MCF 10A (cell line): Measurements from ENCODE around the gene ITPRIP. TPM values are rescaled to one million over a fixed set of nuclear protein-coding genes. Genes with fewer than 3 reads are reported as not detected.

Experiments
- BruUV-seq: library from RNA; stranded (reverse); fragments of 400-500 nt; replicated peaks from 2 replicates; lab custom pipeline; 2021; lab: Mats Ljungman, UMichigan
- CTCF ChIA-PET: fragments of 300-600 bp; sonication (Branson Sonifier 250); formaldehyde crosslinking; extraction: SDS; loops from one replicate; lab custom pipeline; 2021; ENCODE audit warnings: antibody characterized with exemption, inconsistent platforms; lab: Yijun Ruan, JAX
- POLR2A ChIA-PET: fragments of 300-600, 350-650 bp; sonication (Branson Sonifier 250); formaldehyde crosslinking; extraction: SDS; loops from one replicate; lab custom pipeline; 2020; ENCODE audit warnings: antibody characterized with exemption, inconsistent platforms; lab: Yijun Ruan, JAX
- DNase-seq: peaks from one replicate; pipeline ENCODE4 v3.0.0-alpha.2; 2018; ENCODE audit not compliant: unreplicated experiment
- H3K27ac Mint-ChIP-seq: one replicate; pipeline ENCODE4 v1.8.0; 2022; ENCODE audit warnings: mild to moderate bottlenecking, low read depth, mixed read lengths; ENCODE audit not compliant: unreplicated experiment
- H3K27me3 Mint-ChIP-seq: one replicate; pipeline ENCODE4 v1.8.0; 2022; ENCODE audit warnings: mixed read lengths; ENCODE audit not compliant: insufficient read depth, unreplicated experiment
- H3K36me3 Mint-ChIP-seq: one replicate; pipeline ENCODE4 v1.8.0; 2022; ENCODE audit warnings: mild to moderate bottlenecking, moderate library complexity, mixed read lengths; ENCODE audit not compliant: insufficient read depth, unreplicated experiment
- H3K4me1 Mint-ChIP-seq: one replicate; pipeline ENCODE4 v1.8.0; 2022; ENCODE audit warnings: mixed read lengths; ENCODE audit not compliant: insufficient read depth, unreplicated experiment
- H3K4me3 Mint-ChIP-seq: one replicate; pipeline ENCODE4 v1.8.0; 2022; ENCODE audit warnings: mild to moderate bottlenecking, moderate library complexity, mixed read lengths; ENCODE audit not compliant: unreplicated experiment
- H3K9me3 Mint-ChIP-seq: one replicate; pipeline ENCODE4 v1.8.0; 2022; ENCODE audit warnings: mixed read lengths; ENCODE audit not compliant: unreplicated experiment
- intact Hi-C: fragments of 100-400 bp; cut with micrococcal nuclease; formaldehyde crosslinking; loops from 2 replicates; pipeline ENCODE4 v1.14.1; 2022
- total RNA-seq: library from RNA; stranded (reverse); gene quantifications from 2 replicates; pipeline ENCODE4 v1.2.3, GENCODE V29; 2022
- TF ChIP-seq, protein P1 (sequence below): fragments of 200-600 bp; IDR thresholded peaks from one replicate; pipeline ENCODE4 v1.8.0; 2022; ENCODE audit warnings: antibody characterized with exemption, mild to moderate bottlenecking; ENCODE audit not compliant: unreplicated experiment

The ITPRIP gene
- total RNA-seq, 1 experiment from 2014 or later = 29.4 TPM

DNA sequence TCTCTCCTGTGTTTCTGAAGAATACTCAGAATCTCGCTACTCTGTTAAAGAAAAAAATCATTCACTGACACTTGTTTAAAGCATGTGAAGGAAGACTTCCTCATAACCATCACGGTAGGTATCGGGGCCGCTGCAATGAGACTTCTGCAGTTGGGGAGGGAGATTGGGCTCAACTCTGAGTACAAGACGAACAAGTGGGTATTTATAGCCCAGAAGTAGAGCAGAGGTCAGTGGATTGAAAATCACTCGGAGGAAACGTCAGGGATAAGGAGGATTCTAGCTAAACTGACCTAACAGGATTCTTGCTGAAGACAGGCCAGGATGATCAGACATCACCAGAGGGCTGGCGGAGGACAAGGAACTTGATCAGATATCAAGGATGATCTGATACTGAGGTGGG is 33.3 kb downstream of the ITPRIP start:
- peaks cover 42% of the 10 kb centered on the region for H3K4me1 Mint-ChIP-seq
- no peak for DNase-seq
- H3K9me3 Mint-ChIP-seq = peaks cover 6% of the 10 kb centered on the region

DNA sequence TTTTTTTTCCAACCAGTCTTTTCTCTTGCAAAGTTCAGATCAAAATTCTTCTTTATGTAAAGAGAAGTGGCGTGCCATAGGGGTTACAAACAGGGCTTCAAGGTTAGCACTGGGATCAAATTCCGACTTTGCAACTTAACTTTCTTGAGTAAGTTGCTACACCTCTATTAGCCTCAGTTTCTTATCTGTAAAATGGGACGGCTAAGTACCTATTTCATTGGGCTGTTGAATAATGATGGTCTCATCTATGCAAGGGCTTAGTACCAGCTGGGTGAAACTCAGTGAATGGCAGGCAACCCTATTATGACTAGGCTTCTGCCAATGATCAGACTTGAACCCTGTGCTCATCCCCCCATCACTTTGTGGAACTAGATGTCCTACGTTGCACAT is 33.9 kb downstream of the ITPRIP start:
- ChIA-PET CTCF (interaction anchor here (0.7 to 7.7 kb wide), 8 partner anchors 11 to 1601 kb away, joined by 3 to 165 read pairs (median 32); partner anchors contain the start of gene CFAP58), POLR2A (interaction anchor here (1.0 to 7.8 kb wide), 7 partner anchors 9 to 61 kb away, joined by 3 to 67 read pairs (median 12); partner anchors contain the start of genes GSTO2 and ITPRIP)
- peaks cover 6% of the 10 kb centered on the region for H3K9me3 Mint-ChIP-seq
- BruUV-seq = no TSS peak
- intact Hi-C loops = no loop called here
- no peak overlapping the region for H3K4me3 Mint-ChIP-seq
- peaks cover 47% of the 10 kb centered on the region for H3K36me3 Mint-ChIP-seq
- TF ChIP-seq, protein P1, sequence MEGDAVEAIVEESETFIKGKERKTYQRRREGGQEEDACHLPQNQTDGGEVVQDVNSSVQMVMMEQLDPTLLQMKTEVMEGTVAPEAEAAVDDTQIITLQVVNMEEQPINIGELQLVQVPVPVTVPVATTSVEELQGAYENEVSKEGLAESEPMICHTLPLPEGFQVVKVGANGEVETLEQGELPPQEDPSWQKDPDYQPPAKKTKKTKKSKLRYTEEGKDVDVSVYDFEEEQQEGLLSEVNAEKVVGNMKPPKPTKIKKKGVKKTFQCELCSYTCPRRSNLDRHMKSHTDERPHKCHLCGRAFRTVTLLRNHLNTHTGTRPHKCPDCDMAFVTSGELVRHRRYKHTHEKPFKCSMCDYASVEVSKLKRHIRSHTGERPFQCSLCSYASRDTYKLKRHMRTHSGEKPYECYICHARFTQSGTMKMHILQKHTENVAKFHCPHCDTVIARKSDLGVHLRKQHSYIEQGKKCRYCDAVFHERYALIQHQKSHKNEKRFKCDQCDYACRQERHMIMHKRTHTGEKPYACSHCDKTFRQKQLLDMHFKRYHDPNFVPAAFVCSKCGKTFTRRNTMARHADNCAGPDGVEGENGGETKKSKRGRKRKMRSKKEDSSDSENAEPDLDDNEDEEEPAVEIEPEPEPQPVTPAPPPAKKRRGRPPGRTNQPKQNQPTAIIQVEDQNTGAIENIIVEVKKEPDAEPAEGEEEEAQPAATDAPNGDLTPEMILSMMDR = no peak
- no peaks in the 10 kb centered on the region for H3K27me3 Mint-ChIP-seq
- peaks cover 41% of the 10 kb centered on the region for H3K4me1 Mint-ChIP-seq
- no peak for DNase-seq
- H3K27ac Mint-ChIP-seq = no peak overlapping the region

More for the DNA sequence above, 33.3 kb downstream of the ITPRIP start:
- CTCF ChIA-PET = interaction anchor here (0.6 to 7.7 kb wide), 13 partner anchors 12 to 615 kb away, joined by 4 to 165 read pairs (median 16); partner anchors contain the start of genes CFAP58 and ITPRIP
- H3K27ac Mint-ChIP-seq = peak overlapping the region; percentile 31
- H3K27me3 Mint-ChIP-seq = no peaks in the 10 kb centered on the region
- H3K4me3 Mint-ChIP-seq = no peak overlapping the region
- BruUV-seq = no TSS peak
- intact Hi-C loops = loop anchor here (1.0 kb wide), 1 partner anchor 45 kb away; no protein-coding TSS in a partner anchor
- POLR2A ChIA-PET = interaction anchor here (1.0 to 8.8 kb wide), 11 partner anchors 10 to 60 kb away, joined by 3 to 95 read pairs (median 7); partner anchors contain the start of genes CFAP58 and ITPRIP
- peaks cover 42% of the 10 kb centered on the region for H3K36me3 Mint-ChIP-seq
- TF ChIP-seq, protein P1 = no peak

DNA sequence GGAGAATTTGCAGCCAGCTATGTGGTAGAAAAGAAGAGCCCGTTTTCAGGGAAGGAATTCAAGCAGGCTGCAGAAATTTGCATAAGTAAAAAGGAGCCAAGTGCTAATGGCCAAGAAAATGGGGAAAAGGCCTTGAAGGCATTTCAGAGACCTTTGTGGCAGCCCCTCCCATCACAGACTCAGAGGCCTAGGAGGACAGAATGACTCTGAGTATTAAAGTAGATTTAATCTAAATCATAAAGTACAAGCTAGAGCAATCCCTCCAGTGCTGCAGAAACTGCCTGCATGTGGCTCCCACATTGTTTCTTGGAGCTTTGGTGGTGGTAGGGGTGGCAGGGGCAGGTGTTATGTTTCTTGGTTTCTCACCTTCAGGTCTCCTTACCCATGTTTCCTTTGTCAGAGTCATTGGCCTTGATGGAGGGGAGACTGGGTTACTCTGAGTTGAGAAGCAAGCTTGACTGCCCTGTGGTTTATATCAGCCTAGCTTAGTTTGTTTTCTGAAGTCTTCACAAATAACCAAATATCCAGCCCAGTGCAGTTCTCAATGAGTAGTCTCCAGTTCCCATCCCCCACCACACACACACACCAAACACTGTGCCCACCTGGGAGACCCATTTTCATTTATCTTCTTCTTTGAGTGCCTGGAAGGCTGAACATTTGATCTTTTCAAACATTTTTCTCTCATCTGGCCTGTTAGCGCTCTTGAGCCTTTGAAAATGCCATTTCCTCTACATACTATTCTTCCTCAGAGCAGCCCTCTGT is 34.5 kb downstream of the ITPRIP start:
- Mint-ChIP-seq H3K27me3 (no peaks in the 10 kb centered on the region), H3K4me3 (no peak overlapping the region), H3K9me3 (peaks cover 6% of the 10 kb centered on the region), H3K4me1 (peaks cover 41% of the 10 kb centered on the region), H3K27ac (no peak overlapping the region), H3K36me3 (peaks cover 43% of the 10 kb centered on the region)
- TF ChIP-seq, protein P1 = no peak
- no TSS peak for BruUV-seq
- intact Hi-C loops = no loop called here
- ChIA-PET POLR2A (interaction anchor here (1.0 to 7.8 kb wide), 5 partner anchors 9 to 35 kb away, joined by 3 to 67 read pairs (median 6); partner anchors contain the start of genes GSTO2 and ITPRIP), CTCF (interaction anchor here (0.6 to 7.7 kb wide), 8 partner anchors 11 to 1602 kb away, joined by 3 to 165 read pairs (median 26); partner anchors contain the start of gene CFAP58)
- DNase-seq = no peak
